GM18517 (cell line): ENCODE measurements around the gene FBXO9.
A peak's percentile ranks its signal among the peaks of the same experiment; 100 is the strongest.

Experiments used
- ATAC-seq: cut with Tn5 transposase; IDR thresholded peaks from one replicate; pipeline ENCODE4 v1.9.1; 2021; ENCODE audit warnings: mild to moderate bottlenecking, moderate library complexity; ENCODE audit not compliant: unreplicated experiment

Gene FBXO9

GRCh38 chr6:53086302-53086701 lies 21.1 kb downstream of the FBXO9 start:
- no peak for ATAC-seq

GRCh38 chr6:53089948-53090347 lies 24.7 kb downstream of the FBXO9 start:
- ATAC-seq = no peak

- no peak for ATAC-seq
Observed at GRCh38 chr6:53090576-53090975, 25.4 kb downstream of the FBXO9 start.

DNA sequence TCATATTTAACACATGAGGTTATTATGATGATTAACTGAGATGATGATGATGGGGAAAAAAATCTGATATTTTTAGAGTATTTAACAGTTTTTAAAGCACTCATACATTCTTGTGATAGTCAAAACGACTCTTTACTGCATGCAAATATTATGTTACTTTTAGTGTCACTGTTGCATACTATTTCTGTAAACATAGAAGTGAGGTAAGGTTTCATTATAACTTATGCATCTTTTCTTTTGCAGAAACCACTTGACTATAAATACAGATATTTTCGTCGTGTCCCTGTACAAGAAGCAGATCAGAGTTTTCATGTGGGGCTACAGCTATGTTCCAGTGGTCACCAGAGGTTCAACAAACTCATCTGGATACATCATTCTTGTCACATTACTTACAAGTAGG lies 30.1 kb downstream of the FBXO9 start:
- ATAC-seq = no peak

GRCh38 chr6:53095716-53096115 lies 30.5 kb downstream of the FBXO9 start:
- ATAC-seq = no peak

DNA sequence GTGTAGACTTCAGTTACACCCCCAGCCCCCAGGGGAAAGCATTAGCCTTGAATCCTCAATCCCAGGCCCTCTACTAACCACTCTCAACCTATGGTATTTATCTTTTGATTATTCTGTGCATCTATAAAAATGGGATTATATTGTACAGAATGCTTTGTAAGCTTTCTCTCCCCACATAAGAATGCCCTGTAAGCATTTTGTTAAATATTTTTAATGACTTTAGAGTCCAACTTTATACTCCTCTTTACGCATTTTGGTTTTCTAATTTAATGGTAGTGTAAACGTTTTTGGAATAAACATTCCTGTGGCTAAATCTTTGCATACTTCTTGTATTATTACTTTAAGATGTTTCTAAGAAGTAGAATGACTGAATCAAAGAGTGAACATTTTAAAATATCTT lies 35.4 kb downstream of the FBXO9 start:
- no peak for ATAC-seq

GRCh38 chr6:53101006-53101405 lies 35.8 kb downstream of the FBXO9 start:
- no peak for ATAC-seq

DNA sequence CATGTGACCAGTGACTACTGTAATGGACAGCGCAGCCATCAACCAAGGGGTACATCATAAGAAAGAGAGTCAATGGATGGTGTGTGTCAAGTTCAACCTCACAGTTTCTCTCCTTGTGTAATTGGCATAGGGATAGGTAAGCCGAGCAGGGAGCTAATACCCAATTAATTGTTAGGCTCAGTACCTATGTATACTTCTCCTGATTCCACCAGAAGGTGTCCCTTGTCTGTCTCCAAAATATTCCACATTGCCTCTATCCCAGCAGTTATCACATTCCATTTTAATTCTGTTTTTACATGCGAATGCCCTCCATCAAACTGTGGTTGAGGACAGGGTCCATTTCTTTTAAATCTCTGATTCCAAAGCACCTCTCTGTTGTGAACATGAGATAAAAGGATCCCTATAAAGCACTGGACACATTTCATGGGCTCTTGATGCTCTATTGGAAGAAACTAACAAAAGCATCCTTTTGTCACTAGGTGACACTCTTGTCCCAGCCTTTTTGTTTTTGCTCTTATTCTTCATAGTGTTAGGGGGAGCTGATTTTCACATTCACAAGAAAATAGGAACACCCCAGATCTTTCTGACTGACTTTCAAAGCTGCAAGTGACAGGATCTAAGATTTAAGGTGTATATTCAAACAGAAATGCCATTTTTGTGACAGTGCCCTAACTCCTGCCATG lies 38.9 kb downstream of the FBXO9 start:
- ATAC-seq = no peak

DNA sequence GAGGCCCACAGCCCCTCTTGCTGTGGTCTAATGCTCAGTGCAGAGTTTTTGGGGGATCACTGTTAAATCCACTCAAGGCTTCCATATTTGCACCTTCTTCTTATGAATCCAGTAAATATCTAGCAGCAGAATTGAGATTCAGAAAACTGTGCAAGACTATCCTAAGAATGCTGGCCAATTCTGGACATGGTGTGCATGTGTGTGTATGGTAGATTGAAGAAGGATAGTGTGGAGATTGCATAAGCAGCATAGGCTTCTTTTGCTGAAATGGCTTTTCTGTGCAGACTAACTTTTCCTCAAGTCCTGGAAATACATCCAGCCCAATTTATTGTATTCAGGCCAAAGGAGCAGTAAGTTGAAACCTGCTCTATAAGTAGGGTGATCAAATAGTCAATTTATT lies 39.7 kb downstream of the FBXO9 start:
- no peak for ATAC-seq

GRCh38 chr6:53107091-53107490 lies 41.9 kb downstream of the FBXO9 start:
- no peak for ATAC-seq

DNA sequence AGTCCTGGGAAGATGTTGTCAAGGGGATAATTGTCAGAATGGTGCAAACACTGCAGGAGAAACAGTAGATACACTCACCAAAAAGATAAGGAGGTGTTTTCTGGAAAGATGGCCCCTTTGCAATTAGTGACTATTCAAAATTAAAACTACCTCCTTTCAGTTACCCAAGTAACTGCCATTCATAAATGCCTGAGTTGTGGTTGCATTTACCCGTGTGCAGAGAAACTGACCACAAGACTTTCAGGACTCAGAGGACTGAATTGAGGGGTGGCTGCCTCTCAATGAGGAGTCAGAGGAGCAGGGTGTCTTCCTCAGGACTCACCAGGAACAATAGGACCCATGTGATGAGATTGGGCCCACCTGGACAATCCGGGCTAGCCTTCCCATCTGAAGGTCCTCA lies 44.4 kb downstream of the FBXO9 start:
- peak; percentile 75 for ATAC-seq

DNA sequence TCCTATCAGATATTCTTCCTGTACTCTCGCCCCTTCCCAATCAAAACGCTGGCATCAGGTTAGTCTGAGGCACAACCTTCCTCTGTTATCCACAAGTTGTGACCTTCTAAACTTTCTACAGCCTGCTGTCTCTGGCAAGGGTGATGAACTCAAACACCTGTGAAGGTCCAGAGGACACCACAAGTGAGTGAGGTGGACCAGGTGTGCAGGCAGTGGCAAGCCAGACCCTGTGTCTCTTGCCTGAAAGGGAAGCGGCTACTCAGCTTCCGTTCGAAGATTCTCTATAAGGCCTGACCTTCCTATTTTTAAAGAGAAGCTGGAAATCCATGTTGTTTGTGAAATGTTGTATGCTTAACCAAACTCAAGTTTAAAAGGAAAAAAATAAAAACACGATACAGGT lies 46.7 kb downstream of the FBXO9 start:
- ATAC-seq = no peak

DNA sequence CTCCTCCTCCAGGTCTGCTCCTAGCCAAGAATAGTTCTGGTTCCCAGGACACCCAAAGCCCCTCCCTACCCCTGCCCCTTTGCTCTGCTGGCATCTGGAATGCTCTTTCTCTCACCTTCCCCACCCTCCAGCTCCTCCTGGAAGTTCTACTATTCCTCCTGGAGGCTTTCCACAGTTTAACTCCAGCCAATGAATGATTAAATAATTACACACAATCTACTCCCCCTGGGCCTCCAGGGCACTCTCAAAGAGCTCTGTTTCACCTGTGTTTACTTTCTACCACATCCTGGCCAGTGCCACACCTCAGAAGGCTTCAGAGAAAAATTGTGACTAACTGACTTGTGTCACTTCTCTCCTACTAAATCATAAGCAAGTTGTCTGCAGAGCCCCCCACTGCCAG lies 47.2 kb downstream of the FBXO9 start:
- no peak for ATAC-seq

GRCh38 chr6:53112871-53113270 lies 47.7 kb downstream of the FBXO9 start:
- ATAC-seq = no peak

DNA sequence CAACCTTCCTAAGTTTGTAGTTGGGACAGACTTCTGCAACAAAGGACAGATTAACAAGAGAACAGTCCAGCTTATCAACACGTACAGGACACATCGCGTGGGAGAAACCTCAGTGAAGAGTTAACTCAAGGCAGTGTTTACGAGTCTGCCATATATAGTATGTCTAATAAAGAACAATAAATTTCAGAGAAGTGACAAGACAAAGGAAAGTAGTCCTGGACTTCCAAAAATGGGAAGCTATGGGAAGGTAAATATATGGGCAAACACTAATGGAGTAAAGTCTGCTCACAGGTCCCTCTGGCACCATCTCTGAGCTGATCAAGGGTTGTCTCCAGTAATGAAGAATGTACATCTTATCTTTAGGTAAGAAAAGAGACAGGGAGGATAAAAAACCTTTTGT lies 48.5 kb downstream of the FBXO9 start:
- ATAC-seq = no peak

GRCh38 chr6:53115113-53115512 lies 49.9 kb downstream of the FBXO9 start:
- no peak for ATAC-seq

DNA sequence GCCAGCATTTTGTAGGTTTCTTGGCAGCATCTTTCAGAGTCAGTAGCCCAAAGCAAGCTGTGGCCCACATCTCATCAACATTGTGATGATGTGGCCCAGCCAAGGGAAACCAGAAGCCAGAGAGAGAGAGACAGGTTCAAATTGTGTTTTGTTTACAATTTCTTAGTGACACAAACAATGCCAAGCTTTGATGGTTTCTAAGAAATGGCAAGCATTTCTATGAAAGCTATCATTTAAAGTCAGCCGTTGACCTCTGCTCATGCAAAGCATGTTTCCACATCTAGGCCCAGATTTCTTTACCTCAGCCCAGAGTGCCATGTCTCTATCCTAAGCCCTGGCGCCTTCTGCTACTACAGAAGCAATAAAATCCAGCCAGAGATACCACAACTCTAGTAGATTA lies 50.5 kb downstream of the FBXO9 start:
- no peak for ATAC-seq

DNA sequence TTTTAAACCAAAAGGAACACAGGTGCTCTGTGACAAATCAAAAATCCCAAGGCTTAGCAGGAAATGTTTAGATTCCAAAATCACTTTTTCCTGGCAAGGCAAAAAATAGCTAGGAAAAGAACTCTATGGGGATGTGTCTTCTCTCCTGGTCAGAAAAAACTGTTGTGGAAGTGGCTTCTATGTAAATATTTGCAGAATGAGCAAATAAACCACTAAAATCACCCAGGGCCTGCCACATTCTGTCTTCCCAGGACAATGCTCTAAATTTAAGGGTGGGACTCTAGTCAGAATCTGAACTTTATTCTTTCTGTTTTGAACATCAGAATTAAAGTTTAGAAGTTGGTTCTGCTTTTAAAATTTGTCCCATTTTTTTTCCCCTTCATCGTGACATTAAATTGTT lies 54.1 kb downstream of the FBXO9 start:
- ATAC-seq = no peak

- ATAC-seq = no peak
Observed at GRCh38 chr6:53119772-53120409, 54.7 kb downstream of the FBXO9 start.

- no peak for ATAC-seq
Observed at GRCh38 chr6:53124131-53124800, 59.1 kb downstream of the FBXO9 start.

- ATAC-seq = no peak
Observed at GRCh38 chr6:53125276-53125675, 60.1 kb downstream of the FBXO9 start.

DNA sequence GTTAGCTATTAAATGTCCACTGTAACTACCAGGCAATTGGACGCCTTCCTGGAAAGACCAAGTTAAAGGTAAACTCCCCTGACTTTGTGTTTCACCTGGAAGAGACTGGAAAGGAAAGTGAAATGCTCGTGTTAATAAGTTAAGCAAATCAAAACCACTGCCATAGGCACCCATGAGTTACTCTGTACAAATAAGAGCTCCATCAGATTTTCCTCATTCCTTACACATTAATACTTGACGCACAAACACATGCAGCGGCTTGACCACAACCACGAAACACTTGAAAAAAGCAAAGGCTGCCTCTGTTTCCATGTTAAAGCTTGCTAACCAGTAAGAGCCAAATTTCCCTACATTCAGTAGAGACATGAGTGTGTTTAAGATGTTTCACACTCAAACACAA lies 63.6 kb downstream of the FBXO9 start:
- ATAC-seq = no peak
